ENCODE results near the gene TWIST2. TPM values are rescaled to one million over a fixed set of nuclear protein-coding genes. Genes with fewer than 3 reads are reported as not detected.
A peak's percentile ranks its signal among the peaks of the same experiment; 100 is the strongest.

Gene TWIST2
- total RNA-seq, 1 donor from 2014 or later = 0.83 TPM

DNA sequence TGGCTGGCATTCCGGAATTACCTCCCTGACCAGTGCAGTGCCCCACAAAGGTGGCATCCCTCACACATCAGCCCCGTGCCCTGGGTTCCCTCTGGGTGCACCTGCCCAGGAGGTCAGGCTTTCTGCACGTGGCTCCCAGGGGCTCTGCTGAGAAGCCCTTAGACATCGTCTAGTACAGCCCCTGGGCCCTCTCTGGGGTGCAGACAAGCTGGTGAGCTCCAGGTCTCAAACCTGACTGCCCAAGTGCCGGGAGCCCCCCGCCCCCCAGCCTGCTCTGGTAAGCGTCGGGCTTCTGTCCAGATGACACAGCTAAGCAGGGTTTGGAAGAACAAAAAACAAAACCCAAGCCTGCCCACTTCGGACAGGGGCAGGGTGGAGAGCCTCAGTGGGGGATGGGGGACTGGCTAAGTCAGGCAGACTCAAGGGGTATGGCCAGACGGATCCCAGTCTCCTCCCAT, 20.2 kb downstream of the TWIST2 start:
- intact Hi-C loops (cut with DNase I) = no loop called here
- peak; percentile 49 for DNase-seq (ENCODE audit: low spot score)

DNA sequence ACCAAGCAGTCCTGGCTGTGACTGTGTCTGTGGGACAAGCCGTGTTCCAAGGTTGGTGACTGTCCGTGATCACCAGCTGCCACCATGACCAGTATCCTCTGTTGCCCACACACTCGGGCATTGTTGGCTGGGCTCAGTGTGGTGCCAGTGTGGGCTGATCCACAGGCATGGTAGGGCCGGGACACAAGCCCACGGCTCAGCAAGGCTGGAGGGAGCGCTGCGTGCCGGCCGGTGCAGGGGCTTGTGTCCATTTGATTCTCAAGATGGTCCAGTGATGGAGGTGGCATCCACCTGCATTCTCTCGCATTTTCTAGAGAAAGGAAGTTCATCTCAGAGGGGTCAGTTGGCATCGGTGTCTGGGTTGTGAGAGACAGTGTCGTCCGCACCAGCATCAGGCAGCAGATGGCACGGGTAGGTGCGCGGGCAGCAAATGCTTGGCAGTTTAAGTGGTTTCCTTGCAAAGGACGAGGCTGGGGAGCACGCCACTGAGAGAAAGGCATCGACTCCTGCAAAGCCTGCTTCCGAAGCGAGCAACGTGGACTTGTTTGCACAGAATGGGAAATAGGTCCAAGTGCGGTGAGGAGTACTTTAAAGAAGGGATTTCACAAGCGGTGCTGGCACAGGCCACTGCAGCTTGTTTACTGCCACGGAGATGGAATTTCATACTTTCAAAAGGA, 20.9 kb downstream of the TWIST2 start:
- intact Hi-C loops (cut with DNase I) = no loop called here
- DNase-seq (ENCODE audit: low spot score) = peak; percentile 57

DNA sequence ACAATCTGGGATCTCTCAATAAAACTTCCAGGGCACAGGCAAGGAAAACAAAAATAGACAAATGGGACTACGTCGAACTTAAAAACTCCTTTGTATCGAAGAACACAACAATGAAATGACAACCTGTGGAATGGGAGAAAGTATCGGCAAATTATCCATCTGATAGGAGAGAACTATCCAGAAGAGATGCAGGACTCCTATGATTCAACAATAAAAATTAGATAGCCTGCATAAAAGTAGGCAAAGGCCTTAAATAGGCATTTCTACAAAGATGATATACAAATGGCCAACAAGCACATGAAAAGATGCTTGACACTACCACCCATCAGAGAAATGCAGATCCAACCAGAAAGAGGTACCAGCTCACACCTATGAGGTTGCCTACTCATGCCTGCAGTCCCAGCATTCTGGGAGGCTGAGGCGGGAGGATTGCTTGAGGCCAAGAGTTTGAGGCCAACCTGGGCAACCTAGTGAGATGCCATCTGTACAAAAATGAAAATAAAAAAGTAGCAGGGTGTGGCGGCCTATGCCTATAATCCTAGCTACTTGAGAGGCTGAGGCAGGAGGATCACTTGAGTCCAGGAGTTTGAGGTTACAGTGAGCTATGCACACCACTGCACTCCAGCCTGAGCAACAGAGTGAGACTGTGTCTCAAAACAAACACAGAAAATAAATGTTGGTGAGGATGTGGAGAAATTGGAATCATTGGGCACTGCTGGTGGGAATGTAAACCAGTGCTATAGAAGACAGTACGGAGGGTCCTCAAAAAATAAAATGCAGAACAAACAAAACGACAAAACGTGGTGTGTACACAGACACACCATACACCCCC, 21.6 kb downstream of the TWIST2 start:
- no peak for DNase-seq (ENCODE audit: low spot score)
- intact Hi-C loops (cut with DNase I) = no loop called here

DNA sequence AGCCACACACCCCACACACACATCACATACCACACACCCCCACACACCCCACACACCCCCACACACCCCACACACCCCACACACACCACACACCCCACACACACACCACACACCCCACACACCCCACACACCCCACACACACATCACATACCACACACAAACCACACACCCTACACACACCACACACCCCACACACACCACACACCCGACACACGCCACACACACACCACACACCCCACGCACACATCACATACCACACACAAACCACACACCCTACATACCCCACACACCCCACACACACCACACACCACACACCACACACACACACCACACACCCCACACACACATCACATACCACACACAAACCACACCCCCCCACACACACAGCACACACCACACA, 22.4 kb downstream of the TWIST2 start:
- intact Hi-C loops (cut with DNase I) = no loop called here

DNA sequence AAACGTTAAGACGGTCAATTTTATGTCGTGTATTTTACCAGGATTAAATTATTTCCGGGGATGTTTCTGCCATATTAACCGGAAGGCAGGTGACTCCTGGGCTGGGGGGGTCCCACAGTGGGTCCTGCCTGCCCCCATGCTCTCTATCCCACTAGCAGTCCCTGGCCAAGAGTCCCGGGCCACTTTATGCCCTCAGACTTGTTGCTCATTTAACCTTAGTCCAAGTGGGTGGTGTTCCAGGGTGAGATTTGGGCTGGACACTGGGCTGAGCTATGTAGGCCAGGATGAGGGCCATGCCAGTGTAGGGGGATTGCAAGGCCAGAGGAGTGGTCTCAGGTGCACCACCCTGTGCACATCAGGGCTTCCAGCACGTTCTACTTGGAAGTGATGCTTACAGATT, 24.1 kb downstream of the TWIST2 start:
- peak; percentile 19 for DNase-seq (ENCODE audit: low spot score)
- intact Hi-C loops (cut with DNase I) = no loop called here

More for the DNA sequence above, 22.4 kb downstream of the TWIST2 start:
- DNase-seq (ENCODE audit: low spot score) = no peak

DNA sequence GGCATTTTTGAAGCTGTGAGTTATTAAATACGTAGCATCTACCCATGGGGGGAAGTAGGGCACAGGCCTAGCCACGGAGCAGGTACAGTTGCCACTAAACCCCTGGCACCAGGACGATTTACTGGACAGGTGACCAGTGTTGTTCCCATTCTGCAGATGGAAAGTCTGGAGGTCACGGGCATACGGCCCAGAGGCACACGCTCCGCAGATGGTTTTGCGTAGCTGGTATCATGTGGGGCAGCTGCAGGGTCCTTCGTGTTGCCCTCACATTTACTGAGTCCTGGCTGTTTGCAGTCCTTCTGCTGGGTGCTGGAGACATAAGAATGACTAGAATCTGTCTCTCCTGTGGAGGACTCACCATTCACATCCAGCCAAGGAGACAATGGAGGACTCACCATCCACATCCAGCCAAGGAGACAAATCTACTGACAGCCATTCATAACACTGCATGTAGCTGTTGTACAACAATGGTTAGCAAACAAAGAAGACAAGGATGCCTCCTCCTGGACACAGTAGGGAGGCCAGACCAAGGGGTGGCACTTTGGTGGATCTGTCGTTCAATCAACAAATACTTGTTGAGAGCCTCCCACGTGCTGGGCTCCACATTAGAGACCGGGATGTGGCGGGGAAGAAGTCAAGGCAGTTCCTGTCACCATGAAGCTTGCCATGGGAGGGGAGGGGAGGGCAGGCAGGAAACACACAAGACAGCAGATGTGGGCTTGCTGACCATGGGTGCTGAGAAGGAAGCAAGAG, 24.9 kb downstream of the TWIST2 start:
- DNase-seq (ENCODE audit: low spot score) = peak; percentile 57
- intact Hi-C loops (cut with DNase I) = no loop called here

DNA sequence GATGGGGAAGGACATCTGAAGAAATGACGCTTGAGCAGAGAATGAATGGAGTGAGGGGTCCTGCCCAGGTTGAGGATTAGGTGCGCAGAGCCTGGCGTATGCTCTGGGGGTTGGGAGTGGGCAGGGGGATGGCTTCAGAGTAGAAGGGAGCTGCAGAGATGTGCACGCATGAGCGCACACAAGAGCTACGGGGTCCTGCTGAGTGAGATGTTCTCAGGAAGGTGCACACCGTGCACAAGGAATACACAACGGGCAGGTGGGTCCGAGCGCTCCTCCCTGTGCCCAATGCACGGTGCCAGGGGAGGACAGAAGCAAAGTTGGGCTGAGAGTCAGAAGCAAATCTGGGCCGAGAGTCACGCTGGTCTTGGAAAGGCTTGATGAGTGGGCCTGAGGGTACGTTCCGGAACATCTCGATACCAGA, 25.5 kb downstream of the TWIST2 start:
- intact Hi-C loops (cut with DNase I) = no loop called here
- DNase-seq (ENCODE audit: low spot score) = peak; percentile 26

DNA sequence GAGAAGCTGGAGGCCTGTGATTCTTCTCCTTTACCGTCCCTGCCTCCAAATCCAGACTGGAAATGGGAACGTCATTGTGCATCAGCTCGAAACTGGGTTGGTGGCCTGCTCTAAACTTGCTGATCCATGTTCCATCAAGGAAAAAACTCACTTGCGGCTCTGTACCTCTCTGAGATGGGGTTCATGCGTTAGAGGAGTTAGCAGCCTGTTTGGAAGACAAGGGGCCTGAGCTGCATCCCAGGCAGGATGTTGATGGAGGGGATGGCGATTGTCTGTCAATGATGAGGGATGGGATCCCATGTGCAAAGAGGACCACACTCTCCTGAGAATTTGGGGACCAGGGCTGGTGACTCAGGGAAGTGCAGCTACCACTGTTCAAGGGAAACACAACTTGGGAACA, 26.0 kb downstream of the TWIST2 start:
- intact Hi-C loops (cut with DNase I) = no loop called here
- peak; percentile 36 for DNase-seq (ENCODE audit: low spot score)

DNA sequence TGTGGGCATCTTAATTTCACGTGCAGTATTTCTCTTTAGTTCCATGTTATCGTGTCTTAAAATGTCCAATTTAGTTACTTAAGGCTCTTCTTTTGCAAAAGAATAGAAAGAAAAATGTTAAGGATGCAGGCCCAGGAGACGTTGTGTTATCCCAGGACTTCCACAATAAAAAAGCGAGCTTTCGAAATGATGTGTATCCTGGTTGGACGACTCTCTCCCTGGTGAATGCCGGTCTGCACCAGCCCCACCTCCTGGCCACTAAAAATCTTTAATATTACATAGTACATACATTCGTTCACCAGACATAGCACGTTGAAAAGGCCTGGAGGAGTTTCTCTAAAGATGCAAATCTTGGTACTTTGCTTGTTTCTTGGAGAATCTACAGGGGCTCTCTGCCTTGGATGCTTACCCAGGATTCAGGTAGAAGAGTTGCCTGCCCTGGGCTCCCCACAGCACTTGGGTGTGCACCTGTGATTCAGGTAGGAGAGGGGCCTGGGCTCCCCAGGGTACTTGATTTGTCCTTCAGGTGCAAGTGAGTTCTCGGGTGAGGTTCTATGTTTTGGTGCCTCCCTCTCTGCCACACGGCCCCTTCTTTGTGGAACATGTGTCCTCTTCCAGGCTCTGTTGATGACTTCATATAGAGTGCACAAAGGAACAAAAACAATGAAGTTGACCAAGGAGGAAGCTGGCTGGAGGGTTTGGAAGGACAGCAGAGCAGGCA, 26.6 kb downstream of the TWIST2 start:
- intact Hi-C loops (cut with DNase I) = no loop called here
- DNase-seq (ENCODE audit: low spot score) = peak; percentile 14

DNA sequence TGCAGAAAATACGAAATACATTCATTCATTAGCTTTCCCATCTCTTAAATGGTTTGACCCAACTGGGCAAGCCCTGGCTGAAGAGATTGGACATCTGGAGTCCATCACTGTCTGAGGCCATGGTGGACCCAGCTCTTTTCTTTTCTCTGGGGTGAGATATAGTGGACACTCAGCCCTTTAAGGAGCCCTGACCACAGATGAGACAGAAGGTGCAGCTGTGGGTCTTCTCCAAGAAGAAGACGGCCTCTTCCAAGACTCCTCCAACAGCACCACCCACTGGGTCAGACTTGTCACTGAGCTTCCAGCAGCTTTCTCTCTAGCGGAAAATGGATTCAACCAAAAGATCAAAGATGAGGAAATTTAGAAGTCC, 27.2 kb downstream of the TWIST2 start:
- intact Hi-C loops (cut with DNase I) = no loop called here
- peak; percentile 22 for DNase-seq (ENCODE audit: low spot score)

DNA sequence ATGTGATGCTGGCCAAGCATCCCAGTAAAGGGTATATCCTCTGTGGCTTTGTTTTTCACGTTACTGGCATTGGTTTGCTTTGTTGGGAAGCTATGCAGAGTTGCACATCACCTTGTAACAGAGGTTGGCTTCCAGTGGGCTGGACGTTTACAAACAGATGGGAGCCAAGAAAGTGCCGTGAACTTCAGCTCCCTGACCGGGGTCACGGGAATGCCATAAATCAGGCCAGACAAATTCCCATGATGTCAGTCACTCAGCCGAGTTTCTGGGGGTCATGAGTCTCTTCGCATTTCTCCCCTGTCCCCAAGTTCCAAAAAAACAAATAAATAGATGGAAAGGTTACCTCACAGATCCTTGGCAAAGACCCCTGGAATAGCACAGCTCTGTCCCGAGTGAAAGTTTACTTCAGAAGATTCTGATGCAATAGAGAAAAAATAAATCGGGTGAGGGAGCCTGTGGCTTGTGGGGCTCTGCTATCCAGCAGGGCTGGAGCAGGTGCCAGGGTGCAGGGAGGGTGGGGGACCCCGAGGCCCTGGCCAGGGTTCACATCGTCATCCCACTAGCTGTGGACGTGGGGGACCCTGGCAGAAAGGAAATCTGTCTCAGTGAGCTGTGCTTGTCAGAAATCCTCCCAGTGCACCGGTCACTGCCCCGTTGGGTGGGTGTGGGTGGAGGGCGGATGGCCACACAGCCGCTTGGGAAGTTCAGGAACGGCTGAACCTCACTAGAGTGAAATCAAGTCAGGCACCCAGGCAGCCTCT, 27.8 kb downstream of the TWIST2 start:
- DNase-seq (ENCODE audit: low spot score) = peak; percentile 60
- intact Hi-C loops (cut with DNase I) = no loop called here

DNA sequence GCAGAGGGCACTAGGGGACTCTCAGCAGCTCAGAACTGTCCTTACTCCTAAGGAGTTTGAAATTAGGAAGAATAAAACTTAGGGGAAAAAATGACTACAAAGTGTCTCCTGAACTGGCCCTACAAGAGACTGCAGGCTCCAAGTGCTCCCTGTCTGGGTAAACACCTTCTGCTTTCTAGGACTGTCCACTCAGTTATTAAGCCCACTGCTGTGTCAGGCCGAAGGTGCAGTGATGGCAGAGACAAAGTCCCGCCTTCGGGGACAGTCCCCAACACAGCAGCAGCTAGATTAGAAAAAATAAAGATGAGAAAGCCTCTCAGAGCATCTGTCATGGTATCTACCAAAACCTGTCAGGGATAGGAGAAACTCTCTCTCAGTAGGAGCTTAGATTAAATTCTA, 28.3 kb downstream of the TWIST2 start:
- intact Hi-C loops (cut with DNase I) = no loop called here
- DNase-seq (ENCODE audit: low spot score) = peak; percentile 6

DNA sequence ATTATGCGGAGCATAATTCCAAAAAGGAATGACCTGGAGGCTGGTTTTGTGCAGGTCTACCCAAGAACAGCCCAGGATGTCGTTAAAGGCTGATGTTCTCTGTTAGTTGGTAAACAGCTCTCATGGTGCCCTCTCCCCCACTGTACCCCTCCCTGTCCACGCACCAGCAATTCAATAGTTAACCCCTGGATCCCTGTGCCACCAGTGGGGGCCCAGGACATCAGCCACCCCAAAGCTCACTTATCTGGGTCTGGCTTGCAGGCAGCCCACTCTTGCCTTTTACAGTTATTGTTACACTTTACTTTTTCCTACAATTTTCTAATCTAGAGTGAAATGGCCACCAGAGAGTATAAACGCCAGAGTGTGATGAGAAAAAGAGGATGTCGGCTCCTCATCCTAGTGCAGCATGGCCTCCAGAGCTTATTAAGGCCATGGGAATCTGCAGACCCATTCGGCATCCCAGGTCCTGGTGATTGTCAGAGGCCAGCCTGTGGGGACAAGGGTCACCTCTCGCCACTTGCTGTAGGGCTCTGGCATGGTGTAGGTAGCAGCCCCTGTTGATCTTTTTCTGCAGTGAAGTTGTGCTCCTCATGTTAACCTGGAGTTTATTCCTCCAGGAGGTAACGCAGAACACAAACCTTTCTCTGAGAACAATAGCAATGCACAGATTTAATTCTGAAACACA, 30.3 kb downstream of the TWIST2 start:
- DNase-seq (ENCODE audit: low spot score) = no peak
- intact Hi-C loops (cut with DNase I) = no loop called here

DNA sequence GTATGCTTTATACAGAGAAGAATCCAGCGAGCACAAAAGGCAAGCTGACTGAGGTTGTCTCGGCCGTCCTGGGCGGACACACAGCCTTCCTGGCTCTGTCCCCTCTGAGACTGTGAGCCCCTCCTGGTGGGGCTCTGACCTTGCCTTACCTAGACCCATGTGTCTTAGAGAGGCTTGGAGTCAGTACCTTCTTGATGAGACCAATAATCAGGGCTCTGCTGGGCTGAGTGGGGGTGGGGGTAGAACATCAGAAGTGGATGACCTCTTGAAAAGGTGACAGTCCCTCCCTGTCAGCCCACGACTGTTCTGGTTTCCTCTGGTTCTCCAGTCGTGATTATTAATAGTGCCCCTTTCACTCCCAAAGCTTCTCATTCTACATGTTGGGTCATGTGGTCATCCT, 31.2 kb downstream of the TWIST2 start:
- DNase-seq (ENCODE audit: low spot score) = no peak
- intact Hi-C loops (cut with DNase I) = no loop called here

DNA sequence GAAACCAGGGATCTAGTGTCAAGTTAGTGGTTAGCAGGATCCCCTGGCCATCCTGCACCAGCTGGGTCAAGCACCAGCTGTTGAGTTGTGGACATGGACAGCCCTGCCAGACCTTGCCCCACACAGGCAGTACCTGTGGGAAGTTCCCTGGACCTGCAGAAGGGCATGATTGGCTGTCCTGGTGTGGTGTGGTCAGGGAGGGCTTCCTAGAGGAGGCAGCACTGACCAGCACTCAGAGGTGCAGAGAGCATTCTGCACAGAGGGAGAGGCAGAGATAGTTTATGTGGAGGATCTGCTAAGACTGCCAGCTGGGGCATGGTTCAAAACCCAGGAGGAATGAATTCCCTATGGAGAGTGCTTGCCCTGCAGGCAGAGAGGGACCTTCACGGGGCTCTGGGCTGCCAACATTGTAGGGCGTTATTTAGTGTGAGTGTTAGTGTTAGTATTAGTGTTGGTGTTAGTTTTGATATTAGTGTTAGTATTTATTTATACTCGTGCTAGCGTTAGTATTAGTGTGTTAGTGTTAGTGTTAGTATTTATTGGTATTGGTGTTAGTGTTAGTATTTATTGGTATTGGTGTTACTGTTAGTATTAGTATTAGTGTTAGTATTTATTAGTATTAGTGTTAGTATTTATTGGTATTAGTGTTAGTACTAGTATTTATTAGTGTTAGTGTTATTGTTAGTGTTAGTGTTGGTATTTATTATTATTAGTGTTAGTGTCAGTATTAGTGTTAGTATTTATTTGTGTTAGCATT, 31.9 kb downstream of the TWIST2 start:
- intact Hi-C loops (cut with DNase I) = no loop called here
- no peak for DNase-seq (ENCODE audit: low spot score)

DNA sequence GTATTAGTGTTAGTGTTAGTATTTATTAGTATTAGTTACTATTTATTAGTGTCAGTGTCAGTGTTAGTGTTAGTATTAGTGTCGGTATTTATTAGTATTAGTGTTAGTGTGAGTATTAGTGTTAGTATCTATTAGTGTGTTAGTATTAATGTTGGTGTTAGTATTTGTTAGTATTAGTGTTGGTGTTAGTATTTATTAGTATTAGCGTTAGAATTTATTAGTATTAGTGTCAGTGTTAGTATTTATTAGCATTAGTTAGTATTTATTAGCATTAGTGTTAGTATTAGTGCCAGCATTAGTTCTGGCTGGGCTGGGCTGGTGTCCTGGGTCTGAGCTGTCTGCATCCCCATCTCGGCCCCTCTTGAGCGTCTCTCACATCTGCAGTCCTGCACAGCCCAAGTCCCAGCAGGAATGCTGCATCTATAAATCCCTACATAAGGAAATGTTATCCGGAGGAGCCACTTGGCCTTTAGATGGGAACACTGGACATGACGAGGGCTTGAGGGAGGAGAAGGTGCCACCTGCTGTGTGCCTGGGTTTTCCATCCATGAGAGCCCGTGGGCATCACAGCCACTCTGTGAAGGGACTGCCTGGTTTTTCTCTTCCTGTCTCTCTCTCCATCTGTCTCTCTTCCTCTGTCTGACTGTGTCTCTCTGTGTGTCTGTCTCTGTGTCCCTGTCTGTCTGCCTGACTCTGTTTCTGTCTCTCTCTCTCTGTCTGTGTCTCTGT, 33.6 kb downstream of the TWIST2 start:
- intact Hi-C loops (cut with DNase I) = no loop called here
- DNase-seq (ENCODE audit: low spot score) = no peak

DNA sequence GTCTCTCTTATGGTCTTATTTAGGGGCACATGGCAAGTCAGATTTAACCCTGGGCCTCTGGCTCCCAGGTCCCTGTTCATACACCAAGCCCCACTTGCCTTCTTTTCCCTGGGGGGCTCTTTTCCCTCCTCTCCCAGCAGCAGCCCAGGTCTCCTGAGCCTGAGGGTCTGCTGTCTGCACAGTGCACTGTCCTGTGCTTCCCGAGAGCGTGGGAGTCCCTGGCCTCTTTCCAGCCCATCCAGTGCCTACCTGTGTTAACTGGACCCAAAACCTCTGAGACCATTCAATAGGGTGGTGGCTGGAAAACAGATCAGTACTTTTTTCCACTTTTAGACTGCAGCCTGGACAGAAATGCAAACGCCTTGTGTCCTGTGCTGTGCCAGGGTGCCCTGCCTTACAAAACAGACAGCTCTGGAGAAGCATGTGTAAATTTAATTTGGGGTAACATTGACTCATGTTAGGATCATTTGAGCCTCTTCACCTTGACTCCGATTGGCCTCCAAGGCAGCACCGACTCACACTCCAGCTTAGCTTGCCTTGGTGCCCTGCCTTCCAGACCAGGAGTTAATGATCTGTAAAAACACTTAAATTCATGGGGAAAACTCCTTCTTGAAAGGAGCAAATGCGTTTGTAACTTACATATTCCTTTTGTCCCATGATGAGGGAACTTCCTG, 34.3 kb downstream of the TWIST2 start:
- DNase-seq (ENCODE audit: low spot score) = no peak
- intact Hi-C loops (cut with DNase I) = no loop called here
